HG02981 (cell line): ENCODE data around the gene PGM3.
A peak's percentile ranks its signal among the peaks of the same experiment; 100 is the strongest.
"Not testable (repeated sequence)": the region's sequence is repeated elsewhere in the genome, so short reads cannot be mapped to it uniquely, and the experiment has no call there.

ENCODE experiments used
- ATAC-seq: cut with Tn5 transposase; IDR thresholded peaks from one replicate; pipeline ENCODE4 v1.9.1; 2021; ENCODE audit warnings: mild to moderate bottlenecking, moderate library complexity; ENCODE audit not compliant: unreplicated experiment

PGM3 gene, protein sequence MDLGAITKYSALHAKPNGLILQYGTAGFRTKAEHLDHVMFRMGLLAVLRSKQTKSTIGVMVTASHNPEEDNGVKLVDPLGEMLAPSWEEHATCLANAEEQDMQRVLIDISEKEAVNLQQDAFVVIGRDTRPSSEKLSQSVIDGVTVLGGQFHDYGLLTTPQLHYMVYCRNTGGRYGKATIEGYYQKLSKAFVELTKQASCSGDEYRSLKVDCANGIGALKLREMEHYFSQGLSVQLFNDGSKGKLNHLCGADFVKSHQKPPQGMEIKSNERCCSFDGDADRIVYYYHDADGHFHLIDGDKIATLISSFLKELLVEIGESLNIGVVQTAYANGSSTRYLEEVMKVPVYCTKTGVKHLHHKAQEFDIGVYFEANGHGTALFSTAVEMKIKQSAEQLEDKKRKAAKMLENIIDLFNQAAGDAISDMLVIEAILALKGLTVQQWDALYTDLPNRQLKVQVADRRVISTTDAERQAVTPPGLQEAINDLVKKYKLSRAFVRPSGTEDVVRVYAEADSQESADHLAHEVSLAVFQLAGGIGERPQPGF

DNA sequence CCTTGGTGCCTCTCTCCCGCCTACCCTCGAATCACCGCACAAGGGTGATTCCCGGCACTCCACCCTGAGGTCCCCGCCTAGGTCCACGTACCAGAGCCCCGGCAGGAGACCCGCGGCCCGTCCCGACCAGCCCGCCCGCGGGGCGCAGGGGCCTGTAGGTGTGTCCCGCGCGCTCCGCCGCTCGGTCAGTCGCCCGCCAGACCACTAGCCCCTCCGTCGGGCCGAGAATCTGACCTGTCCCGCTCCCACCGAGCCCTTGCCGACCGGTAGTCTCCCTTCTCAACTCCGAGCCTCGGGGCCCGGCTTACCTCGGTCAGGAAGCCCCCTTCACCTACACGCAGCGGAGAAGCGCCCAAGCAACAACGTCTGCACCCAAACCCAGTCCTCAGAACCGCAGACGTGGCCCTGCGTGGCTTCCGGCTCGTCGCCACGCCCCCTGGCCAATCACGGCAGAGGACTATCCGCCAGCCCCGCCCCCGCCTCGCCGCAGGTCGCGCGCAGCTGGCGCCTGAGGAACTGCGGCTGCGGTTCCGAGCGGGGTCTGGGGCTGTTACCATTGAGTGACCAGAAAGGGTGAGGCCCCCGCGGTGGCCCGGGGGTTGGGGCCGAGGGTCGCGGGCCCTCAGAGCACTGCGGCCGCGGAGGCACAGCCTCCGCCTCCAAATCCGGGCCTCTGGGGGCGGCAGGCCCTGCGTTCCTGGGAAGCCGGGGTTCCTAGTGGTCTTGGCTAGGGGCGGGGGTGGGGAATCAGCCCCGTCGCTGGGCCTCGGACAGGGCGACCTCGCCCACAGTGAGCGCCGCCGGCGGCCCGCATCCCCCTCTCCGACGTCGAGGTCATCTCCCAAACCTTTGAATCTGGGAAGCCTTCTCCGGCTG is at the start of gene PGM3, which contains the start of gene RWDD2A:
Gene PGM3, minus strand, starts transcription at position 395 of the 876 bp plus-strand sequence. CDS start 2,253 bp downstream, outside the sequence.
Gene RWDD2A, plus strand, starts transcription at position 487 of the 876 bp plus-strand sequence. CDS start 1,095 bp downstream, outside the sequence.
- peak; percentile 96 for ATAC-seq

DNA sequence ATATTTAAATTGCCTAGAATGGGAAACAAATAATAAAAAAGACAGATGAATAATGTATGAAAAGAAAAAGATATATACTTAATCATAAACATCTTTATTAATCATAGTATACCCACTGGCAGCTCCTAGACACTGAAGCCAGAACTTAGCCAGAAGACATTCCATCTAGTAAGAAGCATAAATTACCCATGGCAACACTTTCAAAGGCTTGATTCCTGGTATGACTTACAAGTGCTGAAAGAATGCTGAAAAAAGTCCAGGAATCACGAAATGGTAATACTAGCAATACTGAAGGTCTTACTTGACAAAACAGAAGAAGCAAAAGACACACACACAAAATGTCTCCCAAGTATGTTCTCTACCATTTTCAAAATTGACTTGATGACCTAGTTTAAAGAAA is 38.1 kb upstream of the PGM3 start:
- no peak for ATAC-seq

DNA sequence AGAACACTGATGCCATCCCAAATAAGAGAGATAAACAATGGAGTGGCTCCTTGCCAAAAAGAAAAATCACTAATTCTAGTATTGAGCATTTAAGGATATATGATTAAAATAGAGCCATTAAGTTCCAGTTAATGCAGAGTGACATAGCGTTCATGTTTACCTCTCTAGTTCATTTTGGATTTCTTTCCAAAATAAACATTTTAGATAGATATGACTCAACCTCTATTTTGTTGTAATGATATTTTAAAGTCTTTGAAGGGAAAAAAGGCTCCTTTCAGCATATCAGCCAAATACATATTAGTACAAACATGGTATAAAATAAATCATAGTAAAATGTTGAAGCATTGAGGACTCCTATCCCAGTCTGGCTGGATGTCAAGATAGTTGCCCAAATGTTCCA is 33.5 kb upstream of the PGM3 start:
- ATAC-seq: no peak

DNA sequence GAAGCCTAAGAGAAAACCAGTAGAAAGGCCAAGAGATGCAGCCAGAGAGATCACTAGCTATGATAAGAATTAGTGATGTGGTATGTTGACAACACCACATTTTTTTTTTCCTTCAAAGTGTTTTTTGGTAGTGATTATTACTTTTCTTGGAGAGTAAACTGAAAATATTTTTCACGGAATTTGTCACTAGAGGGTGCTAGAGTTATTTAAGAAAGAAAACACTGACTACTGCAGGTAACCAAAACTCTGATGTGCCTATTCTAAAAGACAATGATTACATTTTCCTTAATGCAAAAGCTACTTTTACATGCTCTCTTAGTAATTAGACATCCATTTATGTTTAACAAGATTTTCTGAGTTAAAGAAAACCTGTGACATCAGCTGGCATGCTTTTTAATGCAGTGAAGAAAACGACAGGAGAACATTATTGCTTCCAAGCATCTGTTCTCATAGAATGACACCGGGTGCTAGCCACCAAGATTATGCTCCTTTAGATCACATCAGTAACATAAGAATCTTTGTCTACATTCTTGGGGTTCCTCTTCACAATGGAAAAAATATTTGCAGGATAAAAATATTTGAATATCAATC is 28.9 kb upstream of the PGM3 start:
- no peak for ATAC-seq

GRCh38 chr6:83221276-83221675 is 28.2 kb upstream of the PGM3 start:
- no peak for ATAC-seq

- no peak for ATAC-seq
These were observed 27.1 kb upstream of the PGM3 start for GRCh38 chr6:83220121-83220520.

DNA sequence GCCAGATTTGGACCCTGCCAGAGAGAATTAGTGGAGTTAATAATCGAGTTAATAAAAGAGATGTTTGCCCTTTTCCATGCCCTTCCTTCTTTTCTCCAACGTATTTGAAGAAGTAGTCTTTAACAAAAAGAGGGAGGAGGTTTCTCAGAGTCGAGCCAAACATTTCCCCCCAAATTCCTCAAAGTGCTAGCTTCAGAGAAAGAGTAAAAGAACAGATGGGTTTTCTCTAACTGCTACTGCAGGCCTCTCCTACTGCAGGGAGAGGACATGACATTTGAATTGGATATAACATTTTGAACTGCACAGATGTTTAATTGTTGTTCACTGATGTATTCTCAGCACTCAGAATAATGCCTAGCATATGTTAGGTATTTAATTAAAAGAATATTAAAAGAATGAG is 25.6 kb upstream of the PGM3 start:
- no peak for ATAC-seq

DNA sequence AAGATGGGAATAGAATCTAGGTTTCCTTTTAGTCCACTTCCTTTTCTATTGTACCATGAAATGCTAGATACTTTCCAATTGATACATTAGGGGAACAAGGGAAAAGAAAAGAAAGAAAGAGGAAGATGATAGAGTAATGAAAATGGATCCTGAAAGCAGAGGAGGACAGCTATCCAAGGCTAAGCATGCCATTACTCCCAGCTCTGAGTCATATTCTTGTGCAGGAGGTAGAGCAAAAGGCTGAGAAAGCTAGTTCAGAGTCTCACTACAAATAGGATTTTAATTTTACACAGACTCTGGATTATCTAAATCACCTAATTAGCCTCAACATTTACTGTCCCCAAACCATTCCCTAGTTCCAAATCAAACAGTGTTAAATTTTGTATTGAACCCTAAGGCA is 23.7 kb upstream of the PGM3 start:
- ATAC-seq: no peak

DNA sequence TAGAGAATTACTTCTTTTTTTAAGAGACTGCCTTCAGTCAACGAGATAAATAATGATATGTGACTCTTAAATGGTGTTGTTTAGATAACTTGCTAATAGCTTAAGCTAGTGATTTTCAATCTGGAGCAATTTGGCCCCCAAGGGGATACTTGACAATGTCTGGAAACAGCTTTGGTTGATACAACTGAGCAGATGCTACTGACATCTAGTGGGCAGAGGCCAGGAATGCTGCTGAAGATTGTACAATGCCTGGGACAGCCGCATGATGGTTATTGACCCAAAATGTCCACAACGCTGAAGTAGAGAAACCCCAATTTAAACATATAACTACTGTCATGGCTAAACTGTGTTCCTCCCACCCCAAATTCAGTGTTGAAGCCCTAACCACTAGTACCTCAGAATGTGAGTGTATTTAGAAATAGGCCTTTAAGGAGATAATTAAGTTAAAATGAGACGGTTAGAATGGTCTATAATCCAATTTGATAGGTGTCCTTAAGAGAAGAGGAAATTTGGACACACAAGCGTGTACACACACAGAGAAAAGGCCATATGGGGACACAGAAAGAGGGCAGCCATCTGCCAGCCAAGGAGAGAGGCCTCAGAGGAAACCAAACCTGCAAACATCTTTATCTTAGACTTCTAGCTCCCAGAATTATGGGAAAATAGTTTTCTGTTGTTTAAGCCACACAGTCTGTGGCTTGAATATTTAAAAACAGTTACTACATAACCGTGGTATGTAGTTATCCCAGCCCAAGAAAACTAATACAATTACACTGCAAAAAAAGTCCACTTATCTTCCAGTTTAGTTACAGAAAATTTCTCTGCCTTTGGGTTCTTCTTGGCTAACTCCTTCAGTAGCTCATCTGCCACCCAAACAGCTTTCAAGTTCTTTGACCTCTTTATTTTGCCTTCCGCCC is 22.3 kb upstream of the PGM3 start:
- peak; percentile 100 for ATAC-seq

DNA sequence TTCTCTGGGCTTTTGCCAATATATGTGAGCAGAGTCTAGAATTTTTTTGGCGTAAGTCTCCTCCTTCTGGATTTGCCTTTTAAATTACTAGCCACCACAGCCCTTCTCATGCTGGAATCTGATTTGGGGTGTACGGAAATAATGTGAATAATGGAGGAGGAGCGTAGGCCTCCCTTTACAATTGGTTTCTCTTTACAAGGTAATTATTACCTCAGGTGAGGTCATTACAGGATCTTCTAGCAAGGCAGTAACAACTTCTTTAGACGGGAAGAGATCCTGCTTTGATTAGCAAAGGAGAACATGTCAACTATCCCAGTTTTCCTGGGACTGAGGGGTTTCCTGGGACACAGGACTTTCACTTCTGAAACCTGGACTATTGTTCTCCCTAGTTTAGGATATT is 9.0 kb upstream of the PGM3 start:
- ATAC-seq: no peak

GRCh38 chr6:83199863-83200225 is 6.8 kb upstream of the PGM3 start:
- no peak for ATAC-seq

DNA sequence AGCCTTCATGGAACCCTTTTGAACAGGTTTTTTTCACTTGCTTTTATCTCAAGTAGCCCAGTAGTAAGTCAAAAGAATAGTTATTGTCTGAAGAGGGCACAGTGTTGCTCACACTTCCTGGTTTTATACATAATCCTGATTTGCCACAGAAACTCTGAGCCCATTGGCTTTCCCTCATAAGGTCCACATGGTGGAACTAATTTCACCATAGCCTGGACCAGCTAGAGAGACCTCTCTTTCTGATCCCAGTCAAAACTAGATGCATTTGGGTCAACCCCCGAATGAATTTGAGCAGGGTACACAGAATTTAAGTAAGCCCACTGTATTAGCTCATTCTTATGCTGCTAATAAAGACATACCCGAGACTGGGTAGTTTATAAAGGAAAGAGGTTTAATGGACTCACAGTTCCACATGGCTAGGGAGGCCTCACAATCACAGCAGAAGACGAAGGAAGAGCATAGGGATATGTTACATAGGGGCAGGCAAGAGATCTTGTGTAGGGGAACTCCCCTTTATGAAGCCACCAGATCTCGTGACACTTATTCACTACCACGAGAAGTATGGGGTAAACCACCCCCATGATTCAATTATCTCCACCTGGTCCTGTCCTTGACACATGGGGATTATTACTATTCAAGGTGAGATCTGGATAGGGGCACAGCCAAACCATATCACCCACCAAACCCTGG is 6.3 kb upstream of the PGM3 start:
- ATAC-seq: no peak

DNA sequence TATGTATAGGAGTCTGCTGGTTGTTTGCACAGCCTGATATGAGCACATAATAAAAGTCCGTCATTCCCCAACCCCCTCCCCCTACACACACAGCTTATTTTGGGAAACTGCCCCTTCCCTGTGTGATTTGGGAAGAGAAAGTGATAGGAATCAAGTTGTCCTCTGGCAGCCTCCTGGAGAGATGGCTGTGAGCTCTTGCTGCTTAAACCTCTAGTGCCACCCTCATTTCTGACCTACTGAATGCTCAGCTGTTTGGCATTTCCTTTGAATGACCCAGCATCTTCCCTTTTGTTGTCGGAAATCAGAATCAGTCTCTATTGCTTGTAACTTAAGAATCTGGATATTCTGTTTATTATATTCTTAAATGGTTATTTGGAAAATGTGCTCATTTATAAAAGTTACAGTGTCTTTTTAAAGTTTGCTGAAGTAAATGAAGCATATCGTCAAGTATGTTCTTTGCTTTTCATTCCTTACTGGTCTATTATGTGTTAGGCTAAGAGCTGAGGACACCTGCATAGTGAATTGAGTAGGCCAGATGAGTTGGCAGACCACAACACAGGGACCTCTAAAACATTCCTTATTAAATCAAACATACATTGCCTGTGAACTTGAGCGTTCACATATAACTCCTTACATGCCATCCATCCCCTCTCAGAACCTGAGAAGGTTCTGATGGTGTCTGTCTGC is 5.6 kb upstream of the PGM3 start:
- ATAC-seq: no peak

GRCh38 chr6:83193747-83194566 is 892 bp upstream of the PGM3 start:
- ATAC-seq: peak; percentile 16

GRCh38 chr6:83192456-83192855 is 609 bp downstream of the PGM3 start:
- no peak for ATAC-seq

GRCh38 chr6:83191974-83192373 is 1.1 kb downstream of the PGM3 start:
- ATAC-seq: not testable (repeated sequence)

GRCh38 chr6:83190626-83191025 is 2.4 kb downstream of the PGM3 start:
- ATAC-seq: no peak

DNA sequence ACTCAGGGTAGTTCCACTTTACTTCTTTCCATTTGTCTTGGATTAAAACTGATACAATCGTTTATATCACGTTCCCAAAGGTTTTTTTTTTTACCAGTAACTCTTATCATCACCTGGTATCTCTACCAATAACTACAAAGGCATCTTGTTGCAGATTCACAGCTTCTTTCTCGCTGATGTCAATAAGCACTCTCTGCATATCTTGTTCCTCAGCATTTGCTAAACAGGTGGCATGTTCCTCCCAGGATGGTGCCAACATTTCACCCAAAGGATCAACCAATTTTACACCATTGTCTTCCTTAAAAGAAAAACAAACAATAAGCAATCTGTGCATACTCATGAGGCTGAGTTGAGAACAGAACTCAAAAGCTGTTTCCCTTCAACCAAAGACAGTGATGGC is 4.6 kb downstream of the PGM3 start:
- no peak for ATAC-seq
